Esophagus muscularis mucosa (tissue), 4 donors: ENCODE data around the gene FAM89B. TPM values are rescaled to one million over a fixed set of nuclear protein-coding genes. Genes with fewer than 3 reads are reported as not detected.

Experiments used
- DNase-seq: peaks from one replicate; pipeline ENCODE4 v3.0.0-alpha.2; 2017; ENCODE audit errors: extremely low spot score
- H3K27ac ChIP-seq, 4 donors: fragments of 200-600 bp; sonication (generic); replicated peaks in 1 of 4; 1 replicate in 3 of 4; 2 replicates in 1 of 4; pipeline ENCODE4 v1.5.1; 2016 to 2019; ENCODE audit warnings: mild to moderate bottlenecking in 1 of 4
- H3K27me3 ChIP-seq, 4 donors: fragments of 200-600 bp; sonication (generic); one replicate each; pipeline versions ENCODE4 v1.5.1 to v1.6.0; 2016 to 2019
- H3K36me3 ChIP-seq, 4 donors: fragments of 200-600 bp; sonication (generic); one replicate each; pipeline ENCODE4 v1.5.1; 2016 to 2019
- H3K4me1 ChIP-seq, 4 donors: fragments of 200-600 bp; sonication (generic); one replicate each; pipeline ENCODE4 v1.5.1; 2016 to 2019
- H3K4me3 ChIP-seq, 4 donors: fragments of 200-600 bp; sonication (generic); 1 replicate in 2 of 4; 2 replicates in 2 of 4; pipeline ENCODE4 v1.5.1; 2016 to 2019; ENCODE audit warnings: mild to moderate bottlenecking in 4 of 4, moderate library complexity in 1 of 4
- H3K9me3 ChIP-seq, 4 donors: fragments of 200-600 bp; sonication (generic); 1 replicate in 3 of 4; 2 replicates in 1 of 4; pipeline ENCODE4 v1.5.1; 2016 to 2019
- EP300 ChIP-seq: sonication (generic); formaldehyde crosslinking; IDR thresholded peaks from one replicate; pipeline ENCODE4 v1.6.1; 2017; ENCODE audit warnings: antibody characterized with exemption
- POLR2A ChIP-seq: fragments of 450-650 bp; IDR thresholded peaks from one replicate; pipeline ENCODE4 v1.6.1; 2017; ENCODE audit warnings: antibody characterized with exemption, moderate library complexity, mild to moderate bottlenecking, low read depth
- POLR2AphosphoS5 ChIP-seq, 2 donors: sonication (generic); formaldehyde crosslinking; IDR thresholded peaks; one replicate each; pipeline ENCODE4 v1.6.1; 2017; ENCODE audit warnings: antibody characterized with exemption in 2 of 2
- WGBS: methylation state at CpG from one replicate; pipeline ENCODE4 v1.1.5; 2018; 5-methylcytosine and 5-hydroxymethylcytosine counted together
- intact Hi-C: fragments of 100-400 bp; cut with DNase I; formaldehyde crosslinking; loops from one replicate; pipeline ENCODE4 v1.15.1; 2023
- total RNA-seq, 4 donors: library from RNA; depleted of rRNA; stranded (reverse); fragments of >200 nt; gene quantifications; one replicate each; pipeline versions ENCODE4 v1.1.0 to v1.2.1, GENCODE V29; 2016
- TF ChIP-seq, protein P1 (sequence below), 3 experiments: fragments of 200-600 bp in 2 of 3; fragments of 450-650 bp in 1 of 3; sonication (generic) in 2 of 3; IDR thresholded peaks; one replicate each; pipeline ENCODE4 v1.5.1; 2017 to 2019; ENCODE audit warnings: antibody characterized with exemption in 3 of 3, mild to moderate bottlenecking in 2 of 3, moderate library complexity in 1 of 3

FAM89B gene
- total RNA-seq, 4 donors from 2014 or later: 47.9 to 90.4 (median 75.0) TPM

DNA sequence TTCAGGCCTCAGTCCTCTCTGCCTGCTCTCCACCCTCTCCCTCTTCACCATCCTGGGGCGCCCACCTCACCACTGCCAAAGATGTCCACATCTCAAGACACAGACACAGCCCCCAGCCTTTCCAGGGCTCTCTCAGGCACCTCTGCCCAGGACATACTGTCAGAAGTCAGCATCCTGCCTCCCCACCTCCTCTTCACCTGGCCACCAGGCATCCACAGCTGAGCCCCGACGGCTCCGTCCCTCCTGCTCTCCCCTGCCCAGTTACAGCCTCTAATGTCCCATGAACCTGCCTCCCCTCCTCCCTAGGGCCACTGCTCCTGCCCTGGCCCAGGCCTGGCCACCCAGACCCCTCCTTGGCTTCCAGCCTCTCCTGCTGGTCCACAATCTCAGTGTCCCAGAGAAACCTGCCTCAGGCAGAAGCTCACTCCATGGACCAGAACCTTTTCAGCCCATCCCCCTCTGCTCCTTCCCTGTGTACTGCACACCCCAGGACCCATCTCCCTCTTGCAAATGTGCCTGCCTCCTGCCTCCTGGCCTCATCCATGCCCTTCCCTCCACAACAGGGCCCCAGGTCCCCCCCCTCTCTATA is 17.4 kb upstream of the FAM89B start:
- Histone ChIP-seq H3K4me1 (peaks cover 46 to 78% (median 70%) of the 10 kb centered on the region in 4 donors), H3K36me3 (peaks cover 0 to 42% (median 39%) of the 10 kb centered on the region in 4 donors), H3K27ac (peak overlapping the region; percentile 87 to 99 (median 97)), H3K9me3 (no peaks in the 10 kb centered on the region), H3K27me3 (no peaks in the 10 kb centered on the region), H3K4me3 (no peak overlapping the region)
- whole genome bisulfite sequencing: 65% methylated on average over 4 of the region's 4 CpGs
- DNase-seq: no peak
- intact Hi-C loops: no loop called here
- TF ChIP-seq, protein P1, sequence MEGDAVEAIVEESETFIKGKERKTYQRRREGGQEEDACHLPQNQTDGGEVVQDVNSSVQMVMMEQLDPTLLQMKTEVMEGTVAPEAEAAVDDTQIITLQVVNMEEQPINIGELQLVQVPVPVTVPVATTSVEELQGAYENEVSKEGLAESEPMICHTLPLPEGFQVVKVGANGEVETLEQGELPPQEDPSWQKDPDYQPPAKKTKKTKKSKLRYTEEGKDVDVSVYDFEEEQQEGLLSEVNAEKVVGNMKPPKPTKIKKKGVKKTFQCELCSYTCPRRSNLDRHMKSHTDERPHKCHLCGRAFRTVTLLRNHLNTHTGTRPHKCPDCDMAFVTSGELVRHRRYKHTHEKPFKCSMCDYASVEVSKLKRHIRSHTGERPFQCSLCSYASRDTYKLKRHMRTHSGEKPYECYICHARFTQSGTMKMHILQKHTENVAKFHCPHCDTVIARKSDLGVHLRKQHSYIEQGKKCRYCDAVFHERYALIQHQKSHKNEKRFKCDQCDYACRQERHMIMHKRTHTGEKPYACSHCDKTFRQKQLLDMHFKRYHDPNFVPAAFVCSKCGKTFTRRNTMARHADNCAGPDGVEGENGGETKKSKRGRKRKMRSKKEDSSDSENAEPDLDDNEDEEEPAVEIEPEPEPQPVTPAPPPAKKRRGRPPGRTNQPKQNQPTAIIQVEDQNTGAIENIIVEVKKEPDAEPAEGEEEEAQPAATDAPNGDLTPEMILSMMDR (IDR thresholded peaks at IDR 0.05): no peak
- TF ChIP-seq POLR2A (no peak), POLR2AphosphoS5 (IDR thresholded peaks at IDR 0.05) (no peak), EP300 (no peak)

DNA sequence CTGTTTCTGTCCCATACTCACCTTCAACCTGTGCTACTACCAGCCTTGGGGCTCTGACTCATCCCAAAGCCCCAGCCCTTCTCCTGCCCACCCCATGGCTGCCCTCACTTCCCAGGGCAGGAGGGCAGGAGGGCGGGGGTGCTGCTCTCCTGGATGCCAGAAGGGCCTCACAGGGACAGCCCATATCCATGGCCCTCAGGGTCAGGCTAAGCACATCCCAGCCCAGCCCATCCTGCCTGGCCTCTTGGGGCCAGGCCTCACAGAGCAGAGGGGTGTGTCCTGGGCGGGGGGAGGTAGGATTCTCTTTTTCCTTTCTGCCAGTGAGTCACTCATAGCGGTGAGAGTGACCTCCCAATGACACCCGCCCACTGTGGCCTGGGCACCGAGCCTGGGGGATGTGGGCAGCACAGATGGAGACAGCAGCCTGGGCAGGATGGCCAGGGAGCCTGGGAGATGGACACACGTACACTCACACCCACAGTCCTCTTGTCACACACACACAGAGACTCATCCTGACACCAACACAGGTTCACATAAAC is 16.6 kb upstream of the FAM89B start:
- Histone ChIP-seq H3K27me3 (no peaks in the 10 kb centered on the region), H3K27ac (peak overlapping the region; percentile 87 to 99 (median 97)), H3K36me3 (peaks cover 0 to 35% (median 31%) of the 10 kb centered on the region in 4 donors), H3K9me3 (no peaks in the 10 kb centered on the region), H3K4me1 (peaks cover 54 to 86% (median 79%) of the 10 kb centered on the region in 4 donors), H3K4me3 (no peak overlapping the region)
- WGBS: 20% methylated on average over 4 of the region's 6 CpGs
- TF ChIP-seq POLR2A: no peak
- peak; percentile 25 to 32 for TF ChIP-seq POLR2AphosphoS5 (IDR thresholded peaks at IDR 0.05)
- intact Hi-C loops: no loop called here
- DNase-seq: no peak

DNA sequence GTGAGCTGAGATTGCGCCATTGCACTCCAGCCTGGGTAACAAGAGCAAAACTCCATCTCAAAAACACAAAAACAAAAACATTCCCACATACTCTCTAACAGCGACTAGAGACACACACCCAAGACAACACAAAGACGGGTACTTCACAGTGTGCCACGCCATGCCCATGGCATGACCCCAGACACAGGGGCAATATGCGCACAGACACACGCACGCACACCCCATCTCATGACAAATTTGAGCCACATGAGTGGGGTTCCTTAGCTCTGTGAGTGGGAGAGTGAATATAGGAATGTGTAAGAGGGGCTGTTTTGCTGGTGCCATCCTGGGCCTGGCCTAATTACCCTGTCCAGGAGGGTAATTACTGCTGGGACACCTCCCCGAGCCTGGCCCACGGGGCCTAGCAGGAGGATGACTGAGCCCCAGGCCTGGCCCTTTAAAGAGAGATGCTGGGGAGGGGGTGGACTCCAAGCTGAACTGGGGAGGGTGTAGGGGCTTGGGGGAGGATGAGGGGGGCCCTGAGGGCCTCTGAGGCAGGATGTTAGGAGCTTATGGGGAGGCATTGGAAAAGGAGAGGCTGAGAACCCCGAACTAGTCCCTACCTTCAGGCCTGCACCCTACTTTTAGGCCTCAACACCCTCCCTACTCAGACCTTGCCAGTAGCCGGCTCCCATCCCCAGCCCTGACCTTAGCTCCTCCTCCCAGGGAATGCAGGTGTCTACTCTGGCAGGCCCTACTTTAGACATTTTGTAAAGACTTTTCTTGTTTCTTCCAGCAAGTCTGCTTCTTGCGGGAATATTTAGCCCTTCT is 15.7 kb upstream of the FAM89B start:
- Histone ChIP-seq H3K36me3 (peaks cover 0 to 26% (median 23%) of the 10 kb centered on the region in 4 donors), H3K4me3 (peak overlapping the region; percentile 70 to 74 (median 72)), H3K9me3 (no peaks in the 10 kb centered on the region), H3K27me3 (no peaks in the 10 kb centered on the region), H3K27ac (peak overlapping the region; percentile 87 to 99 (median 97)), H3K4me1 (peaks cover 59 to 93% (median 84%) of the 10 kb centered on the region in 4 donors)
- no peak for DNase-seq
- intact Hi-C loops: no loop called here
- WGBS: 72% methylated on average over 11 of the region's 12 CpGs
- TF ChIP-seq EP300 (no peak), POLR2AphosphoS5 (IDR thresholded peaks at IDR 0.05) (no peak), POLR2A (no peak)
- TF ChIP-seq, protein P1 (IDR thresholded peaks at IDR 0.05): no peak

DNA sequence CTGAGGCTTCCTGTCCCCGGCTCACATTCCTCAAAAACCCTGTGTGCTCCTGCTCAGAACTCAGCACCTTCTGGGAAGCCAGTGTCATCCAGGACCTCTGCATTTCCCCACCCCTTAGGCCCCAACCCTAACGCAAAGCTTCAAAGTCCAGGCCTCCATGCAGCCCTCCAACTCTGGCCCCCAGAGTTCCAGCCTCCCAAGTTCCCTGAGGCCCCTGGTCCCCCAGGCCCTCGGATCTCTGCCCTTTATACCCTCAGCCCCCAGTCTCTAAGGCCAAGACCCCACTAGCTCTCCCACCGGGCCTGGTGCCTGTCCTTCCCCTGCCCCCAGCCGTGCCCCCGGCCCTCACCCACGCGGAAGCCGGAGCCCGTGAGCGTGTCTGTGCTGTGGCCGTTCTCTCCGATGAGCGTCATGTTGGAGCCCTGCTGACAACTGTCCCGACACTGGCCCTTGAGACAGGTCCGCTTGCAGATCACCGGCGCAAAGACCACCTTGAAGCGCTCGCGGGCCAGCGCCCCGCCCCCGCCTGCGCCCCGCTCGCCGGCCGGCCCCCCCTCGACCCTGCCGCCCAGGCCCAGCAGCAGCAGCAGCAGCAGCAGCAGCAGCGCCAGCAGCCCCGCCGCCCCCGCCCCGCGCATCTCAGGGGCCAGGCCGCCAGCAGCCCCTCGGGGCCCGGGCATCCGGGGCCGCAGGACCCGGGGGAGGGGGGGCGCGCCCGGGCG is 14.9 kb upstream of the FAM89B start:
- no peak for DNase-seq
- intact Hi-C loops: no loop called here
- WGBS: 5% methylated on average over 20 of the region's 47 CpGs

DNA sequence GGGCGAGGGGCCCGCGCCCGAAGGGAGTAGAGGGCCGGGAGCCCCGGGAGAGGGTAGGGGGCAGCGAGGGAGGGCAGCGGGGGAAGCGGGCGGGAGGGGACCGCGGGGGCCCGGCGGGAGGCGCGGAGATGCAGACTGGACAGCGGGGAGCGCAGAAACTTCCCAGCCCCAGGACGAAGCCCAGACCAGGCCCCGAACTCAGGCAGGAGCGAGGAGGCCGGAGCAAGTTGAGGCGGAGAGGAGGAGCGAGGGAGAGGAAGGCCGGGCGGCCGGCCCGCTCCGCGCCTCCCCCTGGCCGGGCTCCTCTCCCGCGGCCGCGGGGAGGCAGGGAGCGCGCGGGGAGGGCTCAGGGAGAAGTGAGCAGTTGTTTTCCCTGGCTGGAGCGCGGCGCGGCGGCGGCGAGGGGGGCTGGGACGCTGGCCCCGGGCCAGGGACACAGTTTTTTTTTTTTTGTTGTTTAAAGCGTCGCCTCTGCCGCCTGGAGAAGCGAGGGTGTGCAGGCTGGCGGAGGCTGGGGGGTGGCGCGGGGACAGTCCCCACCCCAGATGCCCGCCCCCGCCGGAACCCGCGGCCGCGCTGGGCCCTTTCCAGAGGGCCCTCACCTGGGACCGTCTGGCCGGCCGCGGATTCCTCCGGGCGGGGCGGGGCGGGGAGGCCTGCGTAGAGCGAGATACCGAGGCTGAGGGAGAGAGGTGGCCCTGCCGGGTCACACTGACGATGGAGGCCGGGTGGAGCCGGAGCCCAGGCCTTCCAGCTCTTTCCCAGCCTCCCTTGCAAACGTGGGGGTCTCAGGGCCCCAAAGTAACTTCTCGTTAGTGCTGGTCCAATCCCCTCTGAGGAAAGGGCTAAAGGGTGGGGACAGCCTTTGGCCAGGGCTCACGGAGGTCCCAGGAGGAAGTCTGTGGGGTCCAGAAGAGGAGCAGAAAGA is 14.1 kb upstream of the FAM89B start, which contains the start of gene LTBP3:
Gene LTBP3 (minus strand): TSS at position 358 of the 928 bp plus-strand sequence. CDS start 400 bp downstream, outside the sequence.
- Histone ChIP-seq H3K36me3 (peaks cover 0 to 10% (median 8%) of the 10 kb centered on the region in 4 donors), H3K9me3 (no peaks in the 10 kb centered on the region), H3K27ac (peak within 1 kb of the TSS; percentile 87 to 99 (median 97)), H3K27me3 (no peaks in the 10 kb centered on the region), H3K4me3 (peak within 1 kb of the TSS; percentile 70 to 74 (median 72)), H3K4me1 (peaks cover 59 to 80% (median 72%) of the 10 kb centered on the region in 4 donors)
- TF ChIP-seq EP300 (no peak), POLR2AphosphoS5 (IDR thresholded peaks at IDR 0.05) (peak; percentile 73 to 77), POLR2A (peak; percentile 10)
- TF ChIP-seq, protein P1 (IDR thresholded peaks at IDR 0.05): peak in 2 of 3 experiments; percentile 12 to 21
- intact Hi-C loops: no loop called here
- 0% methylated on average over 11 of the region's 79 CpGs for WGBS
- no peak for DNase-seq

More for the DNA sequence above, 14.9 kb upstream of the FAM89B start:
- H3K4me3 ChIP-seq: peak overlapping the region; percentile 70 to 74 (median 72)
- peaks cover 0 to 19% (median 16%) of the 10 kb centered on the region in 4 donors for H3K36me3 ChIP-seq
- no peaks in the 10 kb centered on the region for H3K27me3 ChIP-seq
- H3K27ac ChIP-seq: peak overlapping the region; percentile 87 to 99 (median 97)
- no peaks in the 10 kb centered on the region for H3K9me3 ChIP-seq
- TF ChIP-seq POLR2A (no peak), EP300 (peak; percentile 77)
- peaks cover 59 to 88% (median 79%) of the 10 kb centered on the region in 4 donors for H3K4me1 ChIP-seq
